ENCODE data around the gene HSD17B1.

DNA sequence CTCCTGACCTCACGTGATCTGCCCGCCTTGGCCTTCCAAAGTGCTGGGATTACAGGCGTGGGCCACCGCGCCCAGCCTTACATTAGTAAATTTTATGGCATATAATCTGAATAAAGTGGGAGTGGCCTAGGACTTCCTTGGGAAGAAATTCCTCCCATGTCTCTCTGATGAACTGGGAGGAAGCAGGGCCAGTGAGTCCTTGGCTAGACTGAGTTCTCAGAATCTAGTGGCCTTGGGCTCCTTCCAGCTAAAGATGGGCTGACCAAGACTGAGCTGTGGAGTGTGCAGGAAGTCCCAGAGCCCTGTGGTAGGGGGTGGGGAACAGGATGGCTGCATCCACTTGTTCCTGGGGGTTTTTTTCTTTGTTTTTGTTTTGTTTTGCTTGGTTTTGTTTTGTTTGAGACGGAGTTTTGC is 26.7 kb upstream of the HSD17B1 start:
- TF ChIP-seq, protein P1, sequence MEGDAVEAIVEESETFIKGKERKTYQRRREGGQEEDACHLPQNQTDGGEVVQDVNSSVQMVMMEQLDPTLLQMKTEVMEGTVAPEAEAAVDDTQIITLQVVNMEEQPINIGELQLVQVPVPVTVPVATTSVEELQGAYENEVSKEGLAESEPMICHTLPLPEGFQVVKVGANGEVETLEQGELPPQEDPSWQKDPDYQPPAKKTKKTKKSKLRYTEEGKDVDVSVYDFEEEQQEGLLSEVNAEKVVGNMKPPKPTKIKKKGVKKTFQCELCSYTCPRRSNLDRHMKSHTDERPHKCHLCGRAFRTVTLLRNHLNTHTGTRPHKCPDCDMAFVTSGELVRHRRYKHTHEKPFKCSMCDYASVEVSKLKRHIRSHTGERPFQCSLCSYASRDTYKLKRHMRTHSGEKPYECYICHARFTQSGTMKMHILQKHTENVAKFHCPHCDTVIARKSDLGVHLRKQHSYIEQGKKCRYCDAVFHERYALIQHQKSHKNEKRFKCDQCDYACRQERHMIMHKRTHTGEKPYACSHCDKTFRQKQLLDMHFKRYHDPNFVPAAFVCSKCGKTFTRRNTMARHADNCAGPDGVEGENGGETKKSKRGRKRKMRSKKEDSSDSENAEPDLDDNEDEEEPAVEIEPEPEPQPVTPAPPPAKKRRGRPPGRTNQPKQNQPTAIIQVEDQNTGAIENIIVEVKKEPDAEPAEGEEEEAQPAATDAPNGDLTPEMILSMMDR (conservative IDR thresholded peaks at IDR 0.05; ENCODE audit: low read depth, low read length), result no peak
- no peak for TF ChIP-seq EZH2 (IDR thresholded peaks at IDR 0.05; ENCODE audit: borderline replicate concordance, low read depth, low read length, poor library complexity, severe bottlenecking)
